Measurements from ENCODE around the gene FILIP1L. TPM values are rescaled to one million over a fixed set of nuclear protein-coding genes. Genes with fewer than 3 reads are reported as not detected.

FILIP1L gene
- total and polyA plus RNA-seq, 2 of the 8 experiments (the other 6 are each of a cell fraction or from before 2014, with no cell fraction given): 0.06 to 0.09 TPM

- TF ChIP-seq, protein P1, sequence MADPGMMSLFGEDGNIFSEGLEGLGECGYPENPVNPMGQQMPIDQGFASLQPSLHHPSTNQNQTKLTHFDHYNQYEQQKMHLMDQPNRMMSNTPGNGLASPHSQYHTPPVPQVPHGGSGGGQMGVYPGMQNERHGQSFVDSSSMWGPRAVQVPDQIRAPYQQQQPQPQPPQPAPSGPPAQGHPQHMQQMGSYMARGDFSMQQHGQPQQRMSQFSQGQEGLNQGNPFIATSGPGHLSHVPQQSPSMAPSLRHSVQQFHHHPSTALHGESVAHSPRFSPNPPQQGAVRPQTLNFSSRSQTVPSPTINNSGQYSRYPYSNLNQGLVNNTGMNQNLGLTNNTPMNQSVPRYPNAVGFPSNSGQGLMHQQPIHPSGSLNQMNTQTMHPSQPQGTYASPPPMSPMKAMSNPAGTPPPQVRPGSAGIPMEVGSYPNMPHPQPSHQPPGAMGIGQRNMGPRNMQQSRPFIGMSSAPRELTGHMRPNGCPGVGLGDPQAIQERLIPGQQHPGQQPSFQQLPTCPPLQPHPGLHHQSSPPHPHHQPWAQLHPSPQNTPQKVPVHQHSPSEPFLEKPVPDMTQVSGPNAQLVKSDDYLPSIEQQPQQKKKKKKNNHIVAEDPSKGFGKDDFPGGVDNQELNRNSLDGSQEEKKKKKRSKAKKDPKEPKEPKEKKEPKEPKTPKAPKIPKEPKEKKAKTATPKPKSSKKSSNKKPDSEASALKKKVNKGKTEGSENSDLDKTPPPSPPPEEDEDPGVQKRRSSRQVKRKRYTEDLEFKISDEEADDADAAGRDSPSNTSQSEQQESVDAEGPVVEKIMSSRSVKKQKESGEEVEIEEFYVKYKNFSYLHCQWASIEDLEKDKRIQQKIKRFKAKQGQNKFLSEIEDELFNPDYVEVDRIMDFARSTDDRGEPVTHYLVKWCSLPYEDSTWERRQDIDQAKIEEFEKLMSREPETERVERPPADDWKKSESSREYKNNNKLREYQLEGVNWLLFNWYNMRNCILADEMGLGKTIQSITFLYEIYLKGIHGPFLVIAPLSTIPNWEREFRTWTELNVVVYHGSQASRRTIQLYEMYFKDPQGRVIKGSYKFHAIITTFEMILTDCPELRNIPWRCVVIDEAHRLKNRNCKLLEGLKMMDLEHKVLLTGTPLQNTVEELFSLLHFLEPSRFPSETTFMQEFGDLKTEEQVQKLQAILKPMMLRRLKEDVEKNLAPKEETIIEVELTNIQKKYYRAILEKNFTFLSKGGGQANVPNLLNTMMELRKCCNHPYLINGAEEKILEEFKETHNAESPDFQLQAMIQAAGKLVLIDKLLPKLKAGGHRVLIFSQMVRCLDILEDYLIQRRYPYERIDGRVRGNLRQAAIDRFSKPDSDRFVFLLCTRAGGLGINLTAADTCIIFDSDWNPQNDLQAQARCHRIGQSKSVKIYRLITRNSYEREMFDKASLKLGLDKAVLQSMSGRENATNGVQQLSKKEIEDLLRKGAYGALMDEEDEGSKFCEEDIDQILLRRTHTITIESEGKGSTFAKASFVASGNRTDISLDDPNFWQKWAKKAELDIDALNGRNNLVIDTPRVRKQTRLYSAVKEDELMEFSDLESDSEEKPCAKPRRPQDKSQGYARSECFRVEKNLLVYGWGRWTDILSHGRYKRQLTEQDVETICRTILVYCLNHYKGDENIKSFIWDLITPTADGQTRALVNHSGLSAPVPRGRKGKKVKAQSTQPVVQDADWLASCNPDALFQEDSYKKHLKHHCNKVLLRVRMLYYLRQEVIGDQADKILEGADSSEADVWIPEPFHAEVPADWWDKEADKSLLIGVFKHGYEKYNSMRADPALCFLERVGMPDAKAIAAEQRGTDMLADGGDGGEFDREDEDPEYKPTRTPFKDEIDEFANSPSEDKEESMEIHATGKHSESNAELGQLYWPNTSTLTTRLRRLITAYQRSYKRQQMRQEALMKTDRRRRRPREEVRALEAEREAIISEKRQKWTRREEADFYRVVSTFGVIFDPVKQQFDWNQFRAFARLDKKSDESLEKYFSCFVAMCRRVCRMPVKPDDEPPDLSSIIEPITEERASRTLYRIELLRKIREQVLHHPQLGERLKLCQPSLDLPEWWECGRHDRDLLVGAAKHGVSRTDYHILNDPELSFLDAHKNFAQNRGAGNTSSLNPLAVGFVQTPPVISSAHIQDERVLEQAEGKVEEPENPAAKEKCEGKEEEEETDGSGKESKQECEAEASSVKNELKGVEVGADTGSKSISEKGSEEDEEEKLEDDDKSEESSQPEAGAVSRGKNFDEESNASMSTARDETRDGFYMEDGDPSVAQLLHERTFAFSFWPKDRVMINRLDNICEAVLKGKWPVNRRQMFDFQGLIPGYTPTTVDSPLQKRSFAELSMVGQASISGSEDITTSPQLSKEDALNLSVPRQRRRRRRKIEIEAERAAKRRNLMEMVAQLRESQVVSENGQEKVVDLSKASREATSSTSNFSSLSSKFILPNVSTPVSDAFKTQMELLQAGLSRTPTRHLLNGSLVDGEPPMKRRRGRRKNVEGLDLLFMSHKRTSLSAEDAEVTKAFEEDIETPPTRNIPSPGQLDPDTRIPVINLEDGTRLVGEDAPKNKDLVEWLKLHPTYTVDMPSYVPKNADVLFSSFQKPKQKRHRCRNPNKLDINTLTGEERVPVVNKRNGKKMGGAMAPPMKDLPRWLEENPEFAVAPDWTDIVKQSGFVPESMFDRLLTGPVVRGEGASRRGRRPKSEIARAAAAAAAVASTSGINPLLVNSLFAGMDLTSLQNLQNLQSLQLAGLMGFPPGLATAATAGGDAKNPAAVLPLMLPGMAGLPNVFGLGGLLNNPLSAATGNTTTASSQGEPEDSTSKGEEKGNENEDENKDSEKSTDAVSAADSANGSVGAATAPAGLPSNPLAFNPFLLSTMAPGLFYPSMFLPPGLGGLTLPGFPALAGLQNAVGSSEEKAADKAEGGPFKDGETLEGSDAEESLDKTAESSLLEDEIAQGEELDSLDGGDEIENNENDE (IDR thresholded peaks at IDR 0.05; ENCODE audit: insufficient replicate concordance, low read length): no peak
- TF ChIP-seq SP1 (IDR thresholded peaks at IDR 0.05; ENCODE audit: low read depth, low read length): no peak
- TF ChIP-seq, protein P2, sequence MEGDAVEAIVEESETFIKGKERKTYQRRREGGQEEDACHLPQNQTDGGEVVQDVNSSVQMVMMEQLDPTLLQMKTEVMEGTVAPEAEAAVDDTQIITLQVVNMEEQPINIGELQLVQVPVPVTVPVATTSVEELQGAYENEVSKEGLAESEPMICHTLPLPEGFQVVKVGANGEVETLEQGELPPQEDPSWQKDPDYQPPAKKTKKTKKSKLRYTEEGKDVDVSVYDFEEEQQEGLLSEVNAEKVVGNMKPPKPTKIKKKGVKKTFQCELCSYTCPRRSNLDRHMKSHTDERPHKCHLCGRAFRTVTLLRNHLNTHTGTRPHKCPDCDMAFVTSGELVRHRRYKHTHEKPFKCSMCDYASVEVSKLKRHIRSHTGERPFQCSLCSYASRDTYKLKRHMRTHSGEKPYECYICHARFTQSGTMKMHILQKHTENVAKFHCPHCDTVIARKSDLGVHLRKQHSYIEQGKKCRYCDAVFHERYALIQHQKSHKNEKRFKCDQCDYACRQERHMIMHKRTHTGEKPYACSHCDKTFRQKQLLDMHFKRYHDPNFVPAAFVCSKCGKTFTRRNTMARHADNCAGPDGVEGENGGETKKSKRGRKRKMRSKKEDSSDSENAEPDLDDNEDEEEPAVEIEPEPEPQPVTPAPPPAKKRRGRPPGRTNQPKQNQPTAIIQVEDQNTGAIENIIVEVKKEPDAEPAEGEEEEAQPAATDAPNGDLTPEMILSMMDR (IDR thresholded peaks at IDR 0.05; ENCODE audit: control extremely low read depth in 1 of 3, insufficient read depth in 1 of 3, low read depth in 1 of 3, low read length in 3 of 3): no peak
- TF ChIP-seq SIRT6 (IDR thresholded peaks at IDR 0.05; ENCODE audit: low read length): no peak
- TF ChIP-seq TCF12 (IDR thresholded peaks at IDR 0.05; ENCODE audit: low read depth, low read length): no peak
- no peak for TF ChIP-seq JUND (IDR thresholded peaks at IDR 0.05; ENCODE audit: low read length)
- no peak for TF ChIP-seq CEBPB (IDR thresholded peaks at IDR 0.05; ENCODE audit: low read depth, low read length)
These were observed 147.5 kb downstream of the FILIP1L start (continued) for GRCh38 chr3:99966662-99967416.

All from H1 (cell line).